Measurements from ENCODE around the gene CFAP157. TPM values are rescaled to one million over a fixed set of nuclear protein-coding genes. Genes with fewer than 3 reads are reported as not detected.
"Not testable (repeated sequence)": the region's sequence is repeated elsewhere in the genome, so short reads cannot be mapped to it uniquely, and the experiment has no call there.

The CFAP157 gene
- total RNA-seq, 1 donor from 2014 or later = not detected

DNA sequence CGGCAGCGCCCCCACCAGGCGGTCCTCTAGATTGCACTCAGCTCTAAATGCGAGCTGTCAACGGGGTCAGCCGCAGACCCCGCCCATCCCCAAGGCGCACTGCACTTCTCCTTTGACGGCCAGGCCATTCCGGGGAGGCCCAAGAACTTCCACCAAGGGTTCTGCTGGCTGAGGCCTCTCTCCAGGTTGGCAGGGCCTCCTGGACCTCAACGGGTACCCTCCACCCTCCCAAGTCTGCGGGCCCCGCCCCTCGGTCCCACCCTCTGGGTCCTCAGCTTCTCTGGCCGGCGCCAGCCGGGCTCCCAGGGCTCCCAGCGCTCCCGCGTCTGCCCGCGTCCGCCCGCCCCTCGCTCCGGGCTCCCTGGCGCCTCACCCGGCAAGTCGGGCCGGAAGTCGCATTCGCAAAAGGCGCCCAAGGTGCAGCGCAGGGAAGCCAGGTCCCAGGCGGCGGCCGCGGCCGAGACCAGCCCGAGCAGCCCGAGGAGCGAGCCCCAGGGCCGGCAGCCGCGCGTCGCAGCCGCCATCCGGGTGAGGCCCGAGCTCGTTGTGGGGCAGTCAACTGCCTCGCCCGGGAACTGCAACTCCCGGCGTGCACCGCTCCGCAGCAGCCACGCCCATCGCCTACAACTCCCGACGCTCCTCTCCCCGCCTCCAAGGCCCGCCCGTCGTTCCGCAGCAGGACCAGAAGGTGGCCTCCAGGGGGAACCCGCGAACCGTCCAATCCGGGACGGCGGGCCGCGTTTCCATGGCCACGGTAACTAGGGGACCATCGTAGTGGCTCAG, 28.1 kb downstream of the CFAP157 start, which contains the start of gene TOR2A:
Gene TOR2A, minus strand, starts transcription at position 548 of the 783 bp plus-strand sequence. Its CDS starts 24 bp downstream, at position 524.
- peak; percentile 92 for DNase-seq (ENCODE audit: low read depth, low spot score)

DNA sequence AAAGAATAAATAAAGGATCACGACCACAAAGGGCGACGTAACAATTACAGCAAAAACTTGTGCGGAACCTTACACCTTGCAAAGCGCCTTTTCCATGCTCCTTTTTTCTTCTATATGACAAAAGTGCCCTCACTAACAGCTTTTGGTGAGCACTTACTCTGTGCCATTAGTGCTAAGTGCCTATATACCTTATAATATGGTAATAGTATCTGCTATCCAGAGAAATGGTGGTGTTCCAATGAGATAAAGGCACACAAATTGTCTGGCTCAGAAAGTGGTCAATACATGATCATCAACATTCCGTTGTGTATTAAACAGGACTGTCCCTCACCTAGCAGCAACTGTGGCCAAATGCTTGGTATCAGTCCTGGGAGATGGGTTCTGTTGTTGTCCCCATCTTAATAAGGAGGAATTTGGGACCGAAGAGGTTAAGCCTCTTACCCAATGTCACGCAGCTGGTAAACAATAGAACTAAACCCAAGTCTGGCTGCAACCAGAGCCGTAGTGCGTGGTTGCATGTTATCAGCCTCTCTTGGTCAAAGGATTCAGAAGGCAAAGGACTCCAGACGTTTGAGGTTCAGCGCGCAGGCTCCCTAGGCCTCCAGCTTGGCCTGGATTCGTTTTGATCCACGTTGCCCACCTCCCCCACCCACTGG, 28.9 kb downstream of the CFAP157 start:
- DNase-seq (ENCODE audit: low read depth, low spot score) = no peak

DNA sequence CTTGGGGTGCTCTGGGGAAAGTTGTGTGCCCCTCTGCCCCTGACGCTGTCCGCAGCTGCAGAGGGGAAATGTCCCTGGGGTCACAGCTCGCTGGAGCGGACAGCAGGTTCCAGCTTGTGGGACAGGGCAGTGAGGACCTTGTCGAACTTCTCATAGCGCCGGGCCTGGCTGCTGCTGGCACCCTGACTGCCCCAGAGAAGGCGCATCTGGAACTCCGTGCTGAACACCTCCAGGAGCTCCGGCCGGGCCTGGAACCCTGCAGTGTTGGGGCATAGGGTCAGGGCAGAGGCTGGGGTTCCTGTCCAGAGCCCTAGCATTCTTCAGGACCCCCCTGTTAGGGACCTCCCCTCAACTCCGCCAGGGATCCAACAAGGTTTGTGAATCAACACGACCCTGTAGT, 31.9 kb downstream of the CFAP157 start:
- DNase-seq (ENCODE audit: low read depth, low spot score) = no peak

DNA sequence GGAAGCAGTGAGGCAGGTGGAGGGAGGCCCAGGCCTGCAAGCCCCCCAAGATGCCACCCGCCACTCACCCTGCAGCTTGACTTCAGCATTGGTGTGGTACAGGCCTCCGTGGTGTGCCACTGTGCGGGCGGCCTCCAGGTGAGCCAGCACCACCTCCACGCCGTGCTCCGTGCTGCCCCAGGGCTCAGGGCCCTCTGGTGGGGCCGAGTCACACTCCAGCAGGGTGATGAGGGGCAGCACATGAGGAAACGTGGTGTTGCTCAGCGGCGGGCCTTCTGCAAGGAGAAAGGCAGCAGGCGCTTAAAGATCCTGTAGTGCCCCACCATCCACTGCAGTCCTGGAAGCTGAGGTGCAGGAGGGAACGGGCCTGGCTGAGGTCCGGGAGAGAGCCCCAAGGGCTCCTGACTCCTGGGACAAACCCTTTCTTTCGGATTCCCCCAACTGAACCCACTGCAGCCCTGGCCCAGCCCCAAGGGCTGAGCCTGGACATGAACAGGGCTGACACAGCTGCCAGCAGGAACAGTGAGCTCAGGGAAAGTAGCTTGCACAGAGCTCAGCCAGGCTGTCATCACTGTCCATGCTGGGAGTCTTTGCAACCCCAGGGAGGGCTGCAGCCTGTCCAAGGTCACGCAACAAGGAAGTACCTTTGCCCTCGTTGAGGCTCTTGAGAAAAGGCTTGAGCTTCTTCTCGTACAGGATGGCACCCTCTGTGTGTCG, 33.0 kb downstream of the CFAP157 start:
- no peak for DNase-seq (ENCODE audit: low read depth, low spot score)

DNA sequence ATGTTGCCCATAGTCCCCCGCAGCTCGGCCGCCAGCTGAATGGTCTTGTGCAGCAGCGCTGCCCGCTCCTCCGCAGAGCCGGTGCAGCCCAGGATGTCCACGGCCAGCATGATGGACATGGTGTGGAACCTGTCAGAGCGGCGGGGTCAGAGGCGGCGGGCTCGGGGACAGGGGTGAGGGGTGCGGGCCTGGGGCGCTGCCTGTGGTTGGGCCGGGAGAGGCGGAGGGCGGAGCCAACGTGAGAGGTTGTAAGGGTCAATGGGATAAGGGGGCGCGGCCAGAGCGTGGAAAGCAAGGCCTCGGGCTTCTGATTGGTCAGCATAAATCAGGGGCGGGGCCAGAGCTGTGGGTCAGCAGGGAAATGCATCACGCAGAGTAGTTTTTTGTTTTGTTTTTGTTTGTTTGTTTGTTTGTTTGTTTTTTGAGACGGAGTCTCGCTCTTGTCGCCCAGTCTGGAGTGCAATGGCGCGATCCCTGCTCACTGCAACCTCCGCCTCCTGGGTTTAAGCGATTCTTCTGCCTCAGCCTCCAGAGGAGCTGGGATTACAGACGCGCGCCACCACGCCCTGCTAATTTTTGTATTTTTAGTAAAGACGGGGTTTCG, 35.1 kb downstream of the CFAP157 start:
- no peak for DNase-seq (ENCODE audit: low read depth, low spot score)

DNA sequence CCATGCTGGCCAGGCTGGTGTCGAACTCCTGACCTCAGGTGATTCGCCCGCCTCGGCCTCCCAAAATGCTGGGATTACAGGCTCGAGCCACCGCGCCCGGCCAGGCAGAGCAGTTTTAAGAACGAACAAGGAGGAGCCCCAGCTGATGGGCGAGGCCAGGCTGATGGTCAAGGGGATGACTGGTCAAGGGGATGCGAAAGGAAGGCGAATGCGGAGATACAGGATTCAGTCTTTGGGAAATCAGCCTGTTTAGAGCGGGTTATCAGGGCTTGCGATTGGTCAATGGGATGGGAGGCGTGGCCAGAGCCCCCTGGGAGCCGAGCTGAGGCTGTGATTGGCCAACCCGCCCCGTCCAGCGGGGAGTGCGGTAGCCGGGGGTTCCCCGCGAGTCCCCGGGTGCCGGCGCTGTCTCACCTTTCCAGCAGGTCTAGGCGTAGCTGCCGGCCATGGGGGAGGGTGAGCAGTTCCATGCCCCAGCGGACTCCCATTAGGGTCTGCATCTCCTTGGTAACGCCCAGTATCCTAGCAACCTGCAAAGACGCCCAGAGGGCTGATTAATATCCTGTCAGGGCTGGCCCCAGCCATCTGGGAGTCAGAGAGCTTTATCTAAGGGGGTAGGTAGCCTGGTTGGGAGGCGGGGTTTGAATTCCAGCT, 35.8 kb downstream of the CFAP157 start:
- no peak for DNase-seq (ENCODE audit: low read depth, low spot score)

DNA sequence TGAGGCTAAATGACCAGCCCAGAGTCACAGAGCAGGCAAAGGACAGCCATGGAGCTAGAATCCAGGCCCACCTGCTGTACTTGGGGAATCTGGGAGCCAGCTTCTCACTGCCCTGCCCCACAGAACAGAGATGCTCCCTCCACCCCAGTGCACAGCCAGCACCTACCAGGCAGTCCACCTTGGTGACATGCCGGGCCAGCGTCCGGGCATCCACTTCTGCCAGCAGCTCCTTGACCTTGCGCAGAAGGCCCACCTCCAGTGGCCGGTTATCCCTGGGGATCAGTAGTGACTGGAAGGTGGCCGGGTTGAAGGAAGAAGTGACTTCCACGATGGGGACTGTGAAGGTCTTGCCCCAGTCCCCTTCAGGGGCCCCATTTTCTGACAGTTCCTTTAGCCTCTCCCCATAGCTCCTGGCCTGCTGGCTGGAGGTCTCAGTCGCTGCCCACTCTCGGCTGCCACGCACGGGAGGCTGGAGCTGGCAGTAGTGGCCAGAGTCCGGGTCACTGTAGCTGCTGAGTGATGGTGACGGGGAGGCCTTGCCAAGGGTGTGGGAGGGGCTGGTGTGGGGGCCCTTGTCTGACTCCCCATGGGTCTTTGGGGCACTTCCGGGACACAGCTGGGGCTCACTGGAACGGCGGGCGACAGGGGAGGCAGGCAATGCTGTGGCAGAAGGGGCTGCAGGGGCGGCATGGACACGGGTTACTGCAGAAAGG, 37.8 kb downstream of the CFAP157 start:
- no peak for DNase-seq (ENCODE audit: low read depth, low spot score)

DNA sequence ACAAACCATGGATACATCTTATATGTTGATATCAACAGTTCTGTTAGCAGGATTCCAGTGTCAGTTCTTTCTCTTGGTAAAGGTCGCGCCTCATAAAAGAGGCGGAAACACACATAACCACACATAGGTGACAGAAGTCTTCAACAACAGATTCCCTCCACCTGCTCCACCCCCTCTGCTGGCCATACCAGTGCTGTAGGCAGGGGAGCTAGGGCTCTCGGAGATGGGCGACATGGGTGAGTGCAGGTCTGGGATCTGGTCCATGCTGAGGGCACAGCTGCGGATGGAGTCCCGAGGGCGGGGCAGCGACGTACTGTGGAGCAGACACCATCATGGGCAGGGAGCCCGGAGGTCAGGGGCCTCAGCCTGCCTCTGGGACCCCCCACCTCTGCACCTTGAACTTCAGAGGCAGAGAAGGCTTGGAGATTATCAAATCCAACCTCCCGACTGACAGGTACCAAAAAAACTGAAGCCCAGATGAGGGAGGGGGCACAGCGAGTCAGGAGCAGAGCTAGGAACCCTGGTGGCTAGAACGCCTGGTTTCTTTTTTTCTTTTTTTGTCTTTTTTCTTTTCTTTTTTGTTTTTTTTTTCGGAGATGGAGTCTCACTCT, 40.3 kb downstream of the CFAP157 start:
- DNase-seq (ENCODE audit: low read depth, low spot score) = no peak

DNA sequence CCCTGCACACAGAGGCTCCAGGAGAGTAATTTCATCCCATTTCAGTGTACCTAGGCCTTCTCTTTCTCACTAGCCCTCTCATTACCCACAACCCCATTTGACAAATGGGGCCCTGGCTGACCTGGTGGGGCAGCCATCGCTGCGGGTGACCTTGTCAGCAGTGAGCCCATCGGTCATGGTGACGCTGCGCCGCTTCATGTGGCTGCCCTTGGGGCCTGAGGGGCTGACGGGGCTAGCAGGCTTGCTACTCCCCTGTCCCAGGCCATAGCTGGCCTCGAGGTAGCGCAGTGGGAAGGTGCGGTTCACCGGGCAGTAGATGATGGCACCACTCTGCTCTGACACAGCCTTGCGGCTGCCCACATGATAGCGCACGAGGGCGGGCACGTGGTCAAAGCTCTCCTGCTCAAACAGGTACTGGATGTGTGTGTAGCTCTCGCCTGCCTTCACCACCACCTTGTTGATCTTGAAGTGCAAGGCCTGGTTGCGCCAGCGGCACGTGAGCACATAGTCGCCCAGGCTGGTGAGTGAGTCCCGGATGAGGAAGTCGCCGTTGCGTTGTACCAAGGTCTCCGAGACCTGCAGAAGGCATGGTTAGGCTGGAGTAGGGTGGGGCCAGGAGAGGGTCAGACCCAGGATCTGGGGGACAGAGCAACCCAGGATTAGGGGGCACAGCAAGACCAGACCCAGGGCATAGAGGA, 42.5 kb downstream of the CFAP157 start:
- DNase-seq (ENCODE audit: low read depth, low spot score) = no peak

DNA sequence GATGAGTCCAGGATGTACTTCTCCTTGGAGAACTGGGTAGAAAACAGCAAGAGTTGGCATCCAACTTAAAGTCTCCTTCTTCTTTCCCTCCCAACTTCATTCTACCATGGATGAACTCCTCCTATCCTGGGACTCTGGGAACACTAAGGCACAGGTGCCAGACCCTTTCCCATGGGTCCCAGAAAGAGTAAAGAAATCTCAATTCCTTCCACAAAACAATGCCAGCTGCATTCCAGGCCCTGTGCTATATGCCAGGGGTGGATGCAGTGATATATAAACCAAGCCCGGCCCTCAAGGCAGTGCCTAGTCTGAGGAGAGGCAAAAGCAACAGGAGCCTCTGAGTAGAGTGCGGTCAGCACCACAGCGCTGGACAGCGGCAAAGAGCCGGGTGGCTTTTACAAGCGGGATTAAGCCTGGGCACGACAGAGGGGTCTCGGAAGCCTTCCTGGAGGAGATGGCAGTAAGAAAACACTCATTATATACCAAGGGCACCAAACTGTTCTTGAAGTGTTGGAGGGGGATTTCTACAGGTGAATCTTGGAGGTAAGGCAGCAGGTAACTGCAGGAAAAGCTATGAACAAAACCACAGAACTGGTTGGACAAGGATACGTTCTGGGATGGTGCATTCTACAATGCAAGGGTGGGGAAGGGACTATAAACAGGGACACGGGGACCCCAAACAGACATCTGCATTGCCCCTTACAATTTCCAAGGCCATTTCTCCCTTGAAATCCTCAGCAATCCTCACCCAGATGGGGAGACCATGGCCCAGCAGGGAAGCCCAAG, 44.7 kb downstream of the CFAP157 start:
- no peak for DNase-seq (ENCODE audit: low read depth, low spot score)

DNA sequence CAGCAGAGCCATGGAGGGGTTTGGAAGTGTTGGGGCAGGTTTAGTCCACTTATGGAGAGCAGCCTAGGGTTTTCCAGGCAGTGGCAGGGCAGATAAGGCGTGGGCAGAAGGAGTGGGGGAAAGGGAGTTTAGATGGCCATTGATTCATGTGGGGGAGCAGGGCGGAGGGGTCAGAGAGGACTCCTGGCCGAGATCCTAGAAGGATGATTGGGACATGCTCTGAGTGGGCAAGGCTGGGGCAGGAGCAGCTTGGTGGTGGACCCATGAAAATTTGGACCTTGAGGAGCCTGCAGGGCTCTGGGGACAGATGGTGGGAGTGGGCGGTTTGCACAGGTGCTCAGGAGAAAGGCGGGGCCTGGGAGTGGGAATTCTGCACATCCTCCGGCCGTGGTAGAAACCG, 46.4 kb downstream of the CFAP157 start:
- no peak for DNase-seq (ENCODE audit: low read depth, low spot score)

DNA sequence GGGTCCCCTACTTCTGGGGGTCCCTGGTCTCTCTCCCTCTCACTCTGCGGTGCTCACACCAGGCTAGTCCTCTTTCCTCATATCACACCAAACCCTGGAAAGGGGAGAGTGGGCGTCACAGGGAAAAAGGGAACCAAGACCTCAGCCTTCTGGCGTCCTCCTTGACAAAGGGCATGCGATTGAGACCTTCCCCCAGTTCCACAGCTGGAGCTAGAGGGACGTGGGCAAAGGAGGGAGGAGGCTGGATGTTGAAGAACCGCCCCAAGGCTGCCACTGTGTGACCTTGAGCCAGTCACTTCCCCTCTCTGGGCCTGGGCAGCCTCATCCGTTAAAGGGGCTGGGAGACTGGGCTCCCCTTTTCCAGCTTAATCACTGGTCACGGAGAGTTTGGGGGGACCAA, 46.8 kb downstream of the CFAP157 start:
- no peak for DNase-seq (ENCODE audit: low read depth, low spot score)

DNA sequence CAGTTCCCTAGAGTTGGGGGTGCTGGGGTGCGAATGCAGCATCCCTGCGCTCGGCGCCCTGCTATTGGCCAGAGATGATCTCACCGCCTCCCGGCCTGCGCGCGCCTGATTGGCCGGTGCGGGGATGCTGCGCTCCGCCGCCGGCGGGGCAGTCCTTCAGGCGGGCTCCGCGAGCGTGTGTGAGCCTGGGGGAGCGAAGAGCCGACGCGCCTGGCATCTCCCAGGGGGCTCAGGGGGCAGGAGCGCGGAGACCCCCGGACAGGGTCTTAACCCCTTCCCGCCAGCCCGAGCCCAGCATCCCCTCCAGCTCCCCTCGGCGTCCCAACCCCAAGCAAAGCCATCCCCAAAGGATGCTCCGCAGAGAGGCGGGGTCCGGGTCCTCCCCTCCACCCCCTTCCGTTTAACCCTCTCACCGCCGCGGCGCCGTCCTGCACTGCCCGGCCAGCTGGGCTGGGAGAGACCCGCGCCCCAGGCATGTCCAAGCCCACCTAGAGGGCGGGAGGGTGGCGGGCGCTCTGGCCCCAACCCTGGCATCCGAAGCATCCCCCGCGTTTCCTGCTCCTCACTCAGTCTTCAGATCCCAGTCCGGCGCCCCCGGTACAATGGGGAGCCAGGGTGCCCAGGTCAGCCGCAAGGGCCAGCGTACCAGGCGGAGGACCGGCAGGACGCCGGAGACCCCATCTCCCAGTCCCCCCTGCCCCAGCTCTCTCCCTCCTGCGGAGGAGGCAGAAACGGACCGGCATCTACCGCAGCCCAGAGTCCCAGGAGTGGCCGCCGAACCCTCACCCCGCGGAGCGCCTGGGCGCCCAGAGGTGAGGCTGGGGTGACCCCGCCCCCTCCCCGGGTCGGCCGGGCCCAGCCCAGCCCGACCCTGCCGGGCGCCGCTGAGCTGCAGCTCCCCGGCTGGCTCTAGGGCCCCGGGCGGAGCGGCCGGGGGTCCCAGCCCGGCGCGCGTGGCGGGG, 47.6 kb downstream of the CFAP157 start:
- no peak for DNase-seq (ENCODE audit: low read depth, low spot score)

DNA sequence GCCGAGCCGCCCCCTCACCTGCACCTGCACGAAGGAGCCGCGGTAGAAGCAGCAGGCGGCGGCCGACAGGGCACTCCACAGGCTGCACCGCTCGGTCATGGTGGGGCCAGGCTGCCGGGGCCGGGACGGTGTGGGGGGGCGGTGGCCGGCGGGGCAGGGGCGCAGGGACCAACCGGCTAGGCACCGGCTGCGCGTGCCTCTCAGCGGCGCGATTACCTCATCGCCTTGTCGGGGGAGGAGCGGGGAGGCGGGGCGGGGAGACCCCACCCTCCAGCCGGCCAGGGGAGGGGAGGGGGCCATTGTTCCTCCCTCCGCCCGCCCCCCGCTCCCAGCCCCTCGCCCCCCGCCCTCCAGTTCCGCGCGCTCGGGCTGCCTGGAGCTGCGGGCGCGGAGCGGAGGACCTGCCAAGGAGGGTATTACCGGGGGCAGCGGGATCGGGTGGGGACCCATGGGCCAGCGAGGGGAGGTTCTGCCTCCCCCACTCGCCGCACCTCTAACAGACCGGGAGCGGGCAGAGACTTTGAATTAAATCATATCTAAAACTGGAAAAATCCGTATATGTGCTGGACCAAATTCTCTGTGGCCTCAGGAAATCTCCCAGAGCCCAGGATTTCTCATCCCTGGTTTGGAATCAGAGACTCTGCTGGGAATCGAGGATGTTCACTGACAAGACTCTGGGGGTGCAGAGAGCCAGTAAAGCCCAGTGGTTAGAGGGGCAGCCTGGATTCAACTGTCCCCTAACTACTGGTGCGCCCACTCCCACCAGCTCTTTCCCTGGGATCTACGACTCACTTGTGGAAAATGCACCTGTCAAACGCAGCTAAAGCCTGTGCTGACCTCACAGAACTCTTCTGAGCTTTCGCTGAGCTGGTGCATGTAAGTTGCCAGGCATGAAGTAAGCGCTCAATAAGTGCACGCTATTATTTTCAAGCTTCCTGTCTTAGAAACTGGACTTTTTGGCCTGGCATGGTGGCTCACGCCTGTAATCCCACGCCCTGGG, 48.6 kb downstream of the CFAP157 start:
- no peak for DNase-seq (ENCODE audit: low read depth, low spot score)

DNA sequence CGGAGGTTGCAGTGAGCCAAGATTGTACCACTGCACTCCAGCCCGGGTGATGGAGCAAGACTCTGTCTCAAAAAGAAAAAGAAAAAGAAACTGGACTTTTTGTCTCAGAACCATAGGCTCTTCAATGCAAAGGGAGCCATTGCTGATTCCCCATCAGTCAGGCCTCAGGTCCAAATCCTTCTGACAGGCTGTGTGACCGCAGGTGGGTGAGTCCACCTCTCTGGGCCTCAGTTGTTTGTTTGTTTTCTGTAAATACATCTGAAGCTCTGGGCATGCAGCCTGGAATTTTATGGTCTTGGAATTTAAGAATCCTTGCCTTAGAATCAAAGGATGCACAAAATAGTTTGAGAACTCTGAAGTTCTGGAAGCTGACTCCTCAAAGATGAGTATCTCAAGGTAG, 49.4 kb downstream of the CFAP157 start:
- no peak for DNase-seq (ENCODE audit: low read depth, low spot score)

DNA sequence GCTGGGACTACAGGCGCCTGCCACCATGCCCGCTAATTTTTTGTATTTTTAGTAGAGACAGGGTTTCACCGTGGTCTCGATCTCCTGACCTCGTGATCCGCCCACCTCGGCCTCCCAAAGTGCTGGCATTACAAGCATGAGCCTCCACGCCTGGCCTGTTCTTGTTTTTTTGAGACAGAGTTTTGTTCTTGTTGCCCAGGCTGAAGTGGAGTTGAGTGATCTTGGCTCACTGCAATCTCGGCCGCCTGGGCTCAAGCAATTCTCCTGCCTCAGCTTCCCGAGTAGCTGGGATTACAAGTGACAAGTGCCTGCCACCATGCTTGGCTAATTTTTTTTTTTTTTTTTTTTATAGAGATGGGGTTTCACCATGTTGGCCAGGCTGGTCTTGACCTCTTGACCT, 50.0 kb downstream of the CFAP157 start:
- not testable (repeated sequence) for DNase-seq (ENCODE audit: low read depth, low spot score)
